ENCODE data around the gene RNF13.

Gene RNF13

DNA sequence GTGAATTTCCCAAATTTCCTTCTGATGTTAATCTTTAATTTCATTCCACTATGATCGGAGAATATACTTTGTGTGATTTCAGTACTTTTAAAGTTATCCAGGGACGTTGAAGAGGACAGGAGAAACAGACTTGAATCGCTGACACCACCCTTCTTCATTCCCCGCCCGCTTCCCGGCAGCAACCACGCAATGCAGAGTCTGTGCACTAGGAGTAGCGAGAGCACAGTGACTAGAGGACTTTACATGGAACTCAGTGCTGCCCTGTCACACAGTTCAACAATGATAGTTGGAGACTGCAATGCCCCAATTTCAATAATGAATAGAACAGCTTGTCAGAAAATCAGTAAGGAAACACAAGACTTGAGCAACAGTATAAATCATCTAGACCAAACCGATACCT, 73.9 kb downstream of the RNF13 start:
- H3K27ac ChIP-seq: no peak overlapping the region

DNA sequence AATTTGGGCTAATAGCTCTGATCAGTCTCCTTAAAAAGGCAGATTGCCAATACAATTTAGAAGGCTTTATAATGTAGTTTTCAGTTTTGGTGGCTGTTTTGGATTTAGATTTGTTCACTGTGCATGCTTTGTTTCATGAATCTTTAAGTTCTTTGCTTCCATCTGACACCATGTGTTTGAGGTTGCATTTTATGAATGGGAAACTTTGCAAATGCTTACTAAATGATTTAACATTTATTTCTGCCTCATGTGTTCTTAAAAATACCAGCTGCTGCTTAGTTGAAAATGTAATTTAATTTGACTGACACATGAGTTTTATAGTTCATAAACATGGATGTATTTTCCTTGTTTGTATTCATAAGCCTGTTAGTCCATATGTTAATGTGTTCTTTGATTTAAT, 78.6 kb downstream of the RNF13 start:
- Histone ChIP-seq H3K4me3 (no peak overlapping the region), H3K36me3 (peaks cover 0 to 8% (median 0%) of the 10 kb centered on the region in 3 donors), H3K9me3 (no peaks in the 10 kb centered on the region), H3K27ac (no peak overlapping the region), H3K4me1 (peaks cover 0 to 37% (median 12%) of the 10 kb centered on the region in 4 donors), H3K27me3 (no peaks in the 10 kb centered on the region)
- TF ChIP-seq, protein P1, sequence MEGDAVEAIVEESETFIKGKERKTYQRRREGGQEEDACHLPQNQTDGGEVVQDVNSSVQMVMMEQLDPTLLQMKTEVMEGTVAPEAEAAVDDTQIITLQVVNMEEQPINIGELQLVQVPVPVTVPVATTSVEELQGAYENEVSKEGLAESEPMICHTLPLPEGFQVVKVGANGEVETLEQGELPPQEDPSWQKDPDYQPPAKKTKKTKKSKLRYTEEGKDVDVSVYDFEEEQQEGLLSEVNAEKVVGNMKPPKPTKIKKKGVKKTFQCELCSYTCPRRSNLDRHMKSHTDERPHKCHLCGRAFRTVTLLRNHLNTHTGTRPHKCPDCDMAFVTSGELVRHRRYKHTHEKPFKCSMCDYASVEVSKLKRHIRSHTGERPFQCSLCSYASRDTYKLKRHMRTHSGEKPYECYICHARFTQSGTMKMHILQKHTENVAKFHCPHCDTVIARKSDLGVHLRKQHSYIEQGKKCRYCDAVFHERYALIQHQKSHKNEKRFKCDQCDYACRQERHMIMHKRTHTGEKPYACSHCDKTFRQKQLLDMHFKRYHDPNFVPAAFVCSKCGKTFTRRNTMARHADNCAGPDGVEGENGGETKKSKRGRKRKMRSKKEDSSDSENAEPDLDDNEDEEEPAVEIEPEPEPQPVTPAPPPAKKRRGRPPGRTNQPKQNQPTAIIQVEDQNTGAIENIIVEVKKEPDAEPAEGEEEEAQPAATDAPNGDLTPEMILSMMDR (IDR thresholded peaks at IDR 0.05): no peak
- intact Hi-C loops (cut with DNase I; ENCODE audit: low total_unique reads): no loop called here
- no peak for DNase-seq

More for the DNA sequence above, 73.9 kb downstream of the RNF13 start:
- Histone ChIP-seq H3K9me3 (peaks cover 0 to 4% (median 0%) of the 10 kb centered on the region in 3 donors), H3K4me1 (peaks cover 0 to 2% (median 0%) of the 10 kb centered on the region in 4 donors), H3K27me3 (no peaks in the 10 kb centered on the region), H3K4me3 (no peak overlapping the region), H3K36me3 (peaks cover 0 to 8% (median 0%) of the 10 kb centered on the region in 3 donors)
- intact Hi-C loops (cut with DNase I; ENCODE audit: low total_unique reads): no loop called here
- TF ChIP-seq, protein P1 (IDR thresholded peaks at IDR 0.05): no peak
- no peak for DNase-seq

DNA sequence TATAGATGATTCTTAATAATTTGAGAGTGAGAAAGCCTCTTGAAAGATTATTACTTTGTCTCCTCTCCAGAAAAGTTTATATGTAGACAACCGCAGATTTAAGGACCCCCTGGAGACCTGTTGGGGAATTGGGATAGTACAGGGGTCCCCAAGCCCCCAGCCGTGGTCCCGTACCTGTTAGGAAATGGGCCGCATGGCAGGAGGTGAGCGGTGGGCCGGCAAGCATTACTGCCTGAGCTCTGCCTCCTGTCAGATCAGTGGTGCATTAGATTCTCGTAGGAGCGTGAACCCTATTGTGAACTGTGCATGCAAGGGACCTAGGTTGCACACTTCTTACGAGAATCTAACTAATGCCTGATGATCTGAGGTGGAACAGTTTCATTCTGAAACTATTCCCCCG, 79.4 kb downstream of the RNF13 start:
- no peak for DNase-seq
- H3K4me1 ChIP-seq: peaks cover 0 to 37% (median 12%) of the 10 kb centered on the region in 4 donors

GRCh38 chr3:149894205-149894604, 81.2 kb downstream of the RNF13 start:
- H3K27ac ChIP-seq: no peak overlapping the region
- no peaks in the 10 kb centered on the region for H3K36me3 ChIP-seq
- intact Hi-C loops (cut with DNase I; ENCODE audit: low total_unique reads): no loop called here

More for the DNA sequence above, 79.4 kb downstream of the RNF13 start:
- peaks cover 0 to 3% (median 0%) of the 10 kb centered on the region in 3 donors for H3K36me3 ChIP-seq
- no peaks in the 10 kb centered on the region for H3K27me3 ChIP-seq
- no peak overlapping the region for H3K4me3 ChIP-seq
- H3K9me3 ChIP-seq: no peaks in the 10 kb centered on the region
- intact Hi-C loops (cut with DNase I; ENCODE audit: low total_unique reads): no loop called here
- no peak overlapping the region for H3K27ac ChIP-seq
- TF ChIP-seq, protein P1 (IDR thresholded peaks at IDR 0.05): no peak

GRCh38 chr3:149895339-149895738, 82.3 kb downstream of the RNF13 start:
- Histone ChIP-seq H3K27me3 (no peaks in the 10 kb centered on the region), H3K4me3 (no peak overlapping the region), H3K36me3 (no peaks in the 10 kb centered on the region), H3K4me1 (peaks cover 0 to 50% (median 22%) of the 10 kb centered on the region in 4 donors), H3K27ac (no peak overlapping the region), H3K9me3 (no peaks in the 10 kb centered on the region)
- no peak for DNase-seq
- intact Hi-C loops (cut with DNase I; ENCODE audit: low total_unique reads): no loop called here
- TF ChIP-seq, protein P1 (IDR thresholded peaks at IDR 0.05): no peak

More at GRCh38 chr3:149894205-149894604, 81.2 kb downstream of the RNF13 start:
- TF ChIP-seq, protein P1 (IDR thresholded peaks at IDR 0.05): no peak
- Histone ChIP-seq H3K27me3 (no peaks in the 10 kb centered on the region), H3K4me3 (no peak overlapping the region), H3K4me1 (peaks cover 0 to 50% (median 22%) of the 10 kb centered on the region in 4 donors), H3K9me3 (no peaks in the 10 kb centered on the region)
- no peak for DNase-seq

DNA sequence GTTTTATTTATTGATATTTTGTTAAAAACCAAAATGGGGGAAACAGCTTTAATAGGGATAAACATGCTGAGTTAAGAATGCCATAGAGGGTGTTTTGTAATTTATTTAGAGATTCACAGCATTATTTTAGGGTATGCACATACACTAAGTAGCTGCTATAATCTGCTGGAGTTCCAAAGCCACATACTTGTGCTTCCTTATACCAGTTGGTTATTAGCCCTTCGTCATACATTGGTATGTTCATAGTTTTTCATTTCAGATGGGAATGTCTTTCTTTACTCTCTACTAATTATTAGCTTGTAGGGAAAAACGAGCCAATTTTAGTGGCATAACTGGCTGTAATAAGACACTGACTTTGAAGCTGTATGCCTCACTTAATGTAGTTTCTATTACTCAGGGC, 82.8 kb downstream of the RNF13 start:
- H3K4me3 ChIP-seq: no peak overlapping the region
- no peak overlapping the region for H3K27ac ChIP-seq
- no peaks in the 10 kb centered on the region for H3K27me3 ChIP-seq
- H3K36me3 ChIP-seq: no peaks in the 10 kb centered on the region
- no peaks in the 10 kb centered on the region for H3K9me3 ChIP-seq
- no peak for DNase-seq
- H3K4me1 ChIP-seq: peaks cover 0 to 50% (median 22%) of the 10 kb centered on the region in 4 donors
- intact Hi-C loops (cut with DNase I; ENCODE audit: low total_unique reads): no loop called here
- TF ChIP-seq, protein P1 (IDR thresholded peaks at IDR 0.05): no peak

Data from tibial artery (tissue), 4 donors.